ENCODE results near the gene CNPY1. TPM values are rescaled to one million over a fixed set of nuclear protein-coding genes. Genes with fewer than 3 reads are reported as not detected.
"Not testable (repeated sequence)": the region's sequence is repeated elsewhere in the genome, so short reads cannot be mapped to it uniquely, and the experiment has no call there.

CNPY1 gene
- total RNA-seq, result not detected

GRCh38 chr7:155546449-155546848 lies at the start of gene CNPY1:
Gene CNPY1 (minus strand): TSS chr7:155546559. CDS start chr7:155545929, 630 bp downstream.
- ATAC-seq, result not testable (repeated sequence)

- ATAC-seq, result peak; percentile 45
Observed at GRCh38 chr7:155594961-155595366, 48.6 kb upstream of the CNPY1 start.

- ATAC-seq, result peak; percentile 45
Observed at GRCh38 chr7:155594163-155594732, 47.9 kb upstream of the CNPY1 start.

GRCh38 chr7:155593461-155594162 lies 47.3 kb upstream of the CNPY1 start:
- ATAC-seq, result no peak

- peak; percentile 72 for ATAC-seq
Observed at GRCh38 chr7:155591055-155591775, 44.9 kb upstream of the CNPY1 start.

- ATAC-seq, result no peak
Observed at GRCh38 chr7:155590215-155591018, 44.1 kb upstream of the CNPY1 start.

- no peak for ATAC-seq
Observed at GRCh38 chr7:155589001-155589980, 42.9 kb upstream of the CNPY1 start.

- ATAC-seq, result no peak
Observed at GRCh38 chr7:155588468-155588998, 42.2 kb upstream of the CNPY1 start.

GRCh38 chr7:155587486-155587885 lies 41.1 kb upstream of the CNPY1 start:
- ATAC-seq, result no peak

GRCh38 chr7:155586843-155587440 lies 40.6 kb upstream of the CNPY1 start:
- ATAC-seq, result no peak

GRCh38 chr7:155585951-155586350 lies 39.6 kb upstream of the CNPY1 start:
- ATAC-seq, result no peak

GRCh38 chr7:155585532-155585895 lies 39.2 kb upstream of the CNPY1 start:
- no peak for ATAC-seq

- ATAC-seq, result peak; percentile 77
Observed at GRCh38 chr7:155584763-155585531, 38.6 kb upstream of the CNPY1 start.

- no peak for ATAC-seq
Observed at GRCh38 chr7:155584261-155584660, 37.9 kb upstream of the CNPY1 start.

GRCh38 chr7:155583636-155584035 lies 37.3 kb upstream of the CNPY1 start:
- ATAC-seq, result no peak

GRCh38 chr7:155581954-155582353 lies 35.6 kb upstream of the CNPY1 start:
- ATAC-seq, result no peak

GRCh38 chr7:155581107-155581830 lies 34.9 kb upstream of the CNPY1 start:
- ATAC-seq, result no peak

- ATAC-seq, result no peak
Observed at GRCh38 chr7:155580367-155580766, 34.0 kb upstream of the CNPY1 start.

- no peak for ATAC-seq
Observed at GRCh38 chr7:155579565-155579964, 33.2 kb upstream of the CNPY1 start.

Measured in esophagus mucosa (tissue), 1 donor.